HG03520 (cell line): Measurements from ENCODE around the gene SMYD3.

Experiments used
- ATAC-seq: cut with Tn5 transposase; IDR thresholded peaks from one replicate; pipeline ENCODE4 v1.9.1; 2021; ENCODE audit warnings: mild to moderate bottlenecking, moderate library complexity; ENCODE audit not compliant: unreplicated experiment

Gene SMYD3

GRCh38 chr1:246219508-246220030 lies 287.5 kb downstream of the SMYD3 start:
- ATAC-seq: no peak

DNA sequence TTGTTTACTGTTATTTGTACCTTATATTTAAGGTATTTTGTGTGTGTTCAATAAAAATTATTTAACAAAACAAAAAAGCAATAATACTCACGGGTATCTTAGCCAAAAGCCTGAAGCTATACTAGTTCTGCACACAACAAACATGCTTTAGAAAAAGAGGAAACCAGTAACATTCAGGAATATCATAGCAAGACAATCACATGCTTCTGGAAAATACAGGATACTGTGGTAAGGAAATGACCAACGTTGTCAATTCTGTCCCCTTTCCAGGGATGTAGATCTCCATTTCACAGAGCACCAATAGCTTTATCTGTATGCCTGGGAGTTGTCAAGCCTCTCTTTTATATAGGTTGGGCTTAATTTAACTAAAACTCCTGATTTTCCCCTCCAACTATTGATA lies 288.4 kb downstream of the SMYD3 start:
- no peak for ATAC-seq

DNA sequence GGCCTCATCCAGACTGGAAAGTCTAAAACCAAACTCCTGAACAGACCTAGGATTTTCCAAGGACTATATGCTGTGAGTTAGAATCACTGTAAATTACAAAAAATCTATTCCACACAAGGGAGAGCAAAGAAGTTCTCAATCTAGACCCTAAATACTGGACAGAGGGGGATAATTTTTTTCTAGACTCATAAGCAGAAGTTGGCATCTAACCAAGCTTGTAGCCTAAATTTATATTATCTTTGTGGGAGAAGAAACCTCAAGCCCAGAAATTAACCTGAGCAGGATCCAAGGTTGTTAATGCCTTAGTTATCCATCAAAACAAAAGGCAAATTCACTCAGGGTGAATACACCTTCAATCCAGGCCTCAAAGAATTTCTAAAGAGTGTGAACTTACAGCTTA lies 290.2 kb downstream of the SMYD3 start:
- no peak for ATAC-seq

- no peak for ATAC-seq
Measured at GRCh38 chr1:246215510-246215903, 291.6 kb downstream of the SMYD3 start.

DNA sequence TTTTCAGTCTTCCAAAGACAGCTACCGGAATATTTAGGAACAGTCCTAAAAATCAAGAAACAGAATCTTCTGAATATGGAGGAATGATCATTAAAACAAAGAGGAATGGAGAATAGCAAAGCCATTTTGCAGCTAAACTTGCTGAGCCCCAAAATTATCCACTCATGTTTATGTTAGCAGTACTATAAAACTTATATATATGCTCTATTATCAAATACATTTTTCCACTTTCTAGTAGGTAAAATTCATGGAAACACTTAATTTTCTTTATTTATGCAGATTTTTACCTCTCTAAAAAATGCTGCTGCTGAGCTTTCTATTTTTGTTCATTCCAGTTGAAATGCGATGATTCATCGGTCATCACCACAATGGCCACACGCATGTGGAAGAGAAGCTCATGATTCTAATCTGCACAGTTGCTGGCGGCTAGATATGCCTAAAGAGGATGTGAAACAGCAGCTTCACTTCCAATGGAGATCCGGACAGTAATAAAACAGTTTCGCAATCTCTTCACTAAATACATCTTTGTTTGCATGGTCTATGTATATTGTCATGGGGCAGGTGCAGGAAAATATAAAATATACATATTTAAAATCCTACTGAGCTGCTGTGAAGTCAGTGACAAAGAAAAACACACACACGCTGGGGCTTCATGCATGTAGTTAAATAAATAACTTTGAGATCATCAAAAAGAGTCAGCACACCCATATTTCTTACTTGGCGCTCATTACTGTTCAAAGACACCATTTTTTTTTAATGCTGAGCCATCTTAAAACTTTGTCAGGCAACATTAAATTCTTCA lies 292.2 kb downstream of the SMYD3 start:
- ATAC-seq: peak; percentile 96

- no peak for ATAC-seq
Measured at GRCh38 chr1:246213947-246214346, 293.1 kb downstream of the SMYD3 start.

- ATAC-seq: no peak
Measured at GRCh38 chr1:246213502-246213901, 293.6 kb downstream of the SMYD3 start.

GRCh38 chr1:246213036-246213435 lies 294.0 kb downstream of the SMYD3 start:
- no peak for ATAC-seq

- no peak for ATAC-seq
Measured at GRCh38 chr1:246212013-246212412, 295.1 kb downstream of the SMYD3 start.

DNA sequence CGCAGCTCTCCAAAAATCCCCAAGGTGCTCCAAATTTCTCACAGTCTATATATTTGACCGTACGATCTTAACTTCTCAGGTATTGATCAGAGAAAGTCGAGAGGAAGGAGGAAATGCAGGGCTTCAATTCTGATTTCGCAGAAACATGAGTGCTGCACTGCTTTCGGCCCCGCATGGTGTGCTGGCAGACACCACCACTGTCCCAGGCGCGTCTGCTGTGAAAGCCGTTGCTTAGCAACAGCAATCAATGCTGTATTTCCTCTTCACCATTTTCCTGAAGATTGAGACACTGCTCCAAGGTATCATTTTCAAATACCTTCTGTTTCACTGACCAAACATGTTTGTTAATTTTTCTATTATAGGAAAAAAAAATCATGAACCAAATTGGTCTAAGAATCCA lies 296.3 kb downstream of the SMYD3 start:
- ATAC-seq: no peak

DNA sequence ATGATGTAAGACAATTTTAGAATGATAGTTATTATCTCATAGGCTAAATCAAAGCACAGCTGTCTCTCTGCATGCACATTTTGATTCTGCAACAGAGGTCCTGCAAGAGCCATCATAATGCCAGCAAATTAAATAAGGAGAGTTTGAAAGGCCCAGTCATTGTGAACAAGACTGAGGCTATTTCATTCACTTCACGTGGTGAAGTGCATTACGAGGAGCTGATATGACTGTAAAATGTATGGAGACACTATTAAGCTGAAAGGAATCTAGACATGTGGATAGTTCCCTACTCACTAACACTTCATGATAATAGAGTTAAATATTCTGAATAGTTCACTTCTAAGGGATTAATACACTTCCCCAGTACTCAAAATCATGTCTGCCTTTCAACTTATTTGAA lies 299.0 kb downstream of the SMYD3 start:
- ATAC-seq: no peak

DNA sequence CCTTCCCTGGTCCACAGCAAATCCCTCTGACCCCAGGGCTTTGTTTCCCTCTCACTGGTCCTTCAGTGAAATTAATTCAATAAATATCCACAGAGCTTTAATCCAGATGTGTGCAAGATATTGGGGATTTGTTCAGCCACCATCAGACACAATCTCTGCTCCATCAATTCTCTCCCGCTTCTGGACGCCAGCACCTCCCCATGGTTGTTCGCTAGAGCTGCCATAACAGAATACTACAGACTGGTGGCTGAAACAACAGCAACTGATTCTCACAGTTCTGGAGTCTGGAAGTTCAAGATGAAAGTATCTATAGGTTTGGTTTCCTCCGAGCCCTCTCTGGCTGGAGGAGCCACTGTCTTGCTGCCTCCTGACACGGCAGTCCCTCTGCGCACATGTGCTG lies 303.9 kb downstream of the SMYD3 start:
- no peak for ATAC-seq

DNA sequence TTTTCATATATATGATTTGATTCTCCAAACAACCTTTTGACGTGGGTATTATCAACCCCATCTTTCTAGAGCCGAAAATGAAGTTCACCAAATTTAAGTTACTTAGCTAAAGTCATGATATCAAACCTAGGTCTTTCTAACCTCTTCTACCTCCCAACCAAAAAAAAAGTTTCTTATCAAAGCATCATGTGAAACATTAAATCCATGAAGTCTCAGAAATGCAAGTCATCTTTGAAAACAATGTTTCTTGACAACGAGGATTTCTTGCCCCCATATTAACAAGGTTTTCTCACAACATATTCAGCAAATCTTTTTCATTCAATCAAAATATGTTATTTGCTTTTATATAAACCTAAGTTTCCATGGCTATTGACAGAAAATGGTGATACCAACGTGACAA lies 306.3 kb downstream of the SMYD3 start:
- ATAC-seq: no peak

DNA sequence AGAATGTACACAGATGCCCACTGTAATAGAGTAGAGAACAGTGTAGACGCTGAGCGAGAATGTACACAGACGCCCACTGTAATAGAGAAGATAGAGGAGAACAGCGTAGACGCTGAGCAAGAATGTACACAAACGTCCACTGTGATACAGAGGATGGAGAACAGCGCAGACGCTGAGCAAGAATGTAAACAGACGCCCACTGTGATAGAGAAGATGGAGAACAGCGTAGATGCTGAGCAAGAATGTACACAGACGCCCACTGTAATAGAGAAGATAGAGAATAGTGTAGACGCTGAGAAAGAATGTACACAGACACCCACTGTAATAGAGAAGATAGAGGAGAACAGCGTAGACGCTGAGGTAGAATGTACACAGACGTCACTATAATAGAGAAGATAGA lies 306.9 kb downstream of the SMYD3 start:
- ATAC-seq: no peak

DNA sequence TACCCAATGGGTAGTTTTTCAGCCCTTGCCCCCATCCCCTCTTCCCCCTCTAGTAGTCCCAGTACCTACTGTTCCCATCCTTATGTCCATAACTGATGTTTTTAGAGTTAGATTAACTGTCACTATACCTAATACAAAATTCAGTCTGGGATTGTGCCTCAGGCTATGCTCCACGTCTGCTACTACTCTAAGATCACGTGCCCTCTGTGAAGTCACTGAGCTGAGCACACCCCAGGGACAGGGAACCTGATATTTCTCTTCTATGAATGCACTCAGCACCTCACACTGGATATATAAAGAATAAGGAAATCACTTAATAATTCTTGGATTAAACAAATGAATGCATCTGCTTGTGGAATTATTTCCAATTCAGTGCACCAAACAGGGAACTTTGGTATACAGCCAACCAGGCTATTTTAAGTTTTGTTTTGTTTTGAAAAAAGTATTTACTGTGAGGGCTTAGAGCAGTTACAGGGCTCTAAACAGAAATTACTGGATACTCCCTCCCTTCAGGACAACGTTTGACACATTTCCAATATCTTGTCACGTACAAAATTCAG lies 307.9 kb downstream of the SMYD3 start:
- no peak for ATAC-seq

DNA sequence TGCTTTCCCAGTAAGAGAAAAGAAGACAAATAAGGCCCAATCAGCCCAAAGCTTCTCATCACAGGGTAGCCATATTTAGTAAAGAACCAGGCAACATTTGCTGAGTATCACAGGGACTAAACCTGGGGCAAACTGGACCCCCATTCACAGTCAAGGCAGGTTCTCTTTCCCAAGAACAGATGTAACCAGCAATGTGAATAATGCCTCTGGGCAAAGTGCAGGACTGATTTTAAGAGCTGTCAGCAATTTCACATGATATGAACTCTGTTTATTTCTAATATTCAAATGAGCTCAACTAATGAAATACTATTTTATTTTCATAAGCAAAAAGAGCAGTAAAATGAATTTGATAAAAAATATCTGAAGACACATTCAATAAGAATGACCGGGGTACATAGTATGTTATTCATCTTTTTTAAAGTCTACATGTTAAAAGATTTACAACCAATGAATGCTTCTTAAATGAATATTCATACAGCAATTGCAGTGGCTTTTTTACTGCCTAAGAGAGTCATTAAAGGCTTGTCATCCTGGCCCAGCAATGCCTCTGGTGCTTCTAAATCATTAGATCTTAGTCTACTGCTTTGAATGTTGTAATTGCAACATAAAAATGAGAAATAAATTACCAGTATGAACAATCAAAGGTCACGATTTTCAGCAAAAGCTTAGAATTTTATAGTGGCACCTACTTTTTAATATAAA lies 308.8 kb downstream of the SMYD3 start:
- ATAC-seq: no peak

DNA sequence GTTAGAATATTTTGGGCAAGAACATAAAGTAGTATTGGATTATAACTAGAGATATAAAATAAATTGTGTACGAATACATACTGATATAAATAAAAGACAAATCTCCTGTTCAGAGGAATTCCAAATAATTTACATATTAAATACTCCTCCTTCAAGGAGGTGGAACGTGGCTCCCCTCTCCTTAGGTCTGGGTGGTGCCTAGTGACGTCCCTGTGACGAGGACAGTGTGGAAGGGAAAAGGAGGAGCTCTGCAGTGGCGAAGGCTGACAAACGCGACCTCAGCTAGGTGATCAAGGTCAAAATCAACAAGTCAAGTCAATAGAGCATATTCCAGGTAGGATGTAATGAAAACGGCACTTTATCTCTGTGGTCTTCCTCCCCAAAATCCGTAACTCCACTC lies 310.0 kb downstream of the SMYD3 start:
- ATAC-seq: no peak

DNA sequence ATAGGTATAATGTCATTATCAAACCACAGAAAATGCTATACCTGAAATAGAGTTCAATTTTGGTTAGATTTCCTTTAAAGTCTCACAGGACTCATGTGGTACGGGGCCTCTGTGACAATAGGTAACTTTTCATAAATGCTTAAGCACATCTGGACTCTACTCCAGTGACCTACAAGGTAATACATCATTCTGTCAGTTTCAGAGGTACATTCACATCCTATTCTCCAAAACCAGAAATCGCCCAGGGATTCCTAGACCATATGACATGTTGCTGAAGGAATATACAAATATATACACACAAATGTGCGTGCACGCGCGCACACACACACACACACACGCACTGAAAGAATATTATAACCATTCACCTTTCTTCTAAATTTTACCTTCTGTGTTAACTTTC lies 311.8 kb downstream of the SMYD3 start:
- no peak for ATAC-seq

GRCh38 chr1:246193537-246193936 lies 313.5 kb downstream of the SMYD3 start:
- ATAC-seq: no peak

- no peak for ATAC-seq
Measured at GRCh38 chr1:246189126-246189525, 318.0 kb downstream of the SMYD3 start.

- ATAC-seq: no peak
Measured at GRCh38 chr1:246187834-246188372, 319.2 kb downstream of the SMYD3 start.

GRCh38 chr1:246184503-246184902 lies 322.6 kb downstream of the SMYD3 start:
- no peak for ATAC-seq
